NCI-H128 (cell line): Measurements from ENCODE around the gene KLF14.
"Not testable (repeated sequence)": the region's sequence is repeated elsewhere in the genome, so short reads cannot be mapped to it uniquely, and the experiment has no call there.

Experiments
- DNase-seq: peaks from one replicate; lab custom pipeline; 2025; ENCODE audit not compliant: unreplicated experiment; lab: John Stamatoyannopoulos, UW

KLF14 gene

GRCh38 chr7:130719541-130719940, 14.5 kb downstream of the KLF14 start:
- no peak for DNase-seq

- no peak for DNase-seq
These were observed 21.6 kb downstream of the KLF14 start for GRCh38 chr7:130712416-130712815.

- no peak for DNase-seq
These were observed 25.2 kb downstream of the KLF14 start for GRCh38 chr7:130708766-130709165.

GRCh38 chr7:130708001-130708400, 26.0 kb downstream of the KLF14 start:
- no peak for DNase-seq

GRCh38 chr7:130703851-130704250, 30.2 kb downstream of the KLF14 start:
- DNase-seq, result no peak

- DNase-seq, result no peak
These were observed 32.4 kb downstream of the KLF14 start for GRCh38 chr7:130701650-130702049.

GRCh38 chr7:130700760-130701159, 33.2 kb downstream of the KLF14 start:
- no peak for DNase-seq

- no peak for DNase-seq
These were observed 34.3 kb downstream of the KLF14 start for GRCh38 chr7:130699686-130700085.

GRCh38 chr7:130697820-130698219, 36.2 kb downstream of the KLF14 start:
- DNase-seq, result no peak

- no peak for DNase-seq
These were observed 38.2 kb downstream of the KLF14 start for GRCh38 chr7:130695840-130696239.

- not testable (repeated sequence) for DNase-seq
These were observed 41.6 kb downstream of the KLF14 start for GRCh38 chr7:130692396-130692795.

GRCh38 chr7:130689683-130690082, 44.3 kb downstream of the KLF14 start:
- DNase-seq, result no peak

- DNase-seq, result no peak
These were observed 51.0 kb downstream of the KLF14 start for GRCh38 chr7:130683026-130683425.
